ENCODE data around the gene MROH8.

- no peak for TF ChIP-seq EZH2phosphoT487 (IDR thresholded peaks at IDR 0.05; ENCODE audit: borderline replicate concordance, low read depth, low read length)
- no peak for TF ChIP-seq CTCF (conservative IDR thresholded peaks at IDR 0.05; ENCODE audit: low read length)
Observed at GRCh38 chr20:37166867-37167266, 12.5 kb downstream of the MROH8 start.

Data from OCI-LY7 (cell line).